HG03064 (cell line): ENCODE results near the gene MT1F.
"Not testable (repeated sequence)": the region's sequence is repeated elsewhere in the genome, so short reads cannot be mapped to it uniquely, and the experiment has no call there.

Experiments used
- ATAC-seq: cut with Tn5 transposase; IDR thresholded peaks from one replicate; pipeline ENCODE4 v1.9.1; 2021; ENCODE audit warnings: low read depth; ENCODE audit not compliant: unreplicated experiment

The MT1F gene

DNA sequence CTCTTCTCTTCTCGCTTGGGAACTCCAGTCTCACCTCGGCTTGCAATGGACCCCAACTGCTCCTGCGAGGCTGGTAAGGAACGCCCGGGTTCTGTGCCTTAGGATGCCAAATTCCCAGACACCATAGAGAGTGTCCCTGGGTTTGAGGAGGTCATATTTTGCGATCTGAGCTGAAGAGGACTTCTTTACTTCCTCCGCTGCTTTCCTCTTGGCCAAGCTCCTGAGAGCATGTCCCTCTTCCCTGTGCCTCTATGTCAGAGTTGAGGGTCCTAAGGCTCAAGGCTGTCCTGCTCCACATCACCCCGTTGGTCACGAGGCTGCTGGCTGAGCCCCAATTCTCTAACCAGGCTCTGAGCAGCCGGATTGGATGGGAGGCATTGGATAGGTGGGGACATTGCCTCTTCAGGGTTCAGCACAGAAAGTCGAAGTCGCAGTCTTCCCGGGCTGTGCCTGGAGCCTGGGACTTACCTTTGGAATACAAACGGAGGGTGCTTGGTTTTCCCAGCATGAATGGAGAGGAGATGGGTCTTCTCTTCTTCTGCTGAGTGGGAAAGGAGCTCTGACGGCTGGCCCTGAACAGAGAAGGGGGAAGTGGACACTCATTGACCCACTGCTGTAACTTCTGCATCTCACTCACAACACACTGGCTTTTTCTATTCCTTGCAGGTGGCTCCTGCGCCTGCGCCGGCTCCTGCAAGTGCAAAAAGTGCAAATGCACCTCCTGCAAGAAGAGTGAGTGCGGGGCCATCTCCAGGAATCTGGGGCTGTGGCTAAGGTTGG lies 12.3 kb downstream of the MT1F start:
- ATAC-seq, result no peak

DNA sequence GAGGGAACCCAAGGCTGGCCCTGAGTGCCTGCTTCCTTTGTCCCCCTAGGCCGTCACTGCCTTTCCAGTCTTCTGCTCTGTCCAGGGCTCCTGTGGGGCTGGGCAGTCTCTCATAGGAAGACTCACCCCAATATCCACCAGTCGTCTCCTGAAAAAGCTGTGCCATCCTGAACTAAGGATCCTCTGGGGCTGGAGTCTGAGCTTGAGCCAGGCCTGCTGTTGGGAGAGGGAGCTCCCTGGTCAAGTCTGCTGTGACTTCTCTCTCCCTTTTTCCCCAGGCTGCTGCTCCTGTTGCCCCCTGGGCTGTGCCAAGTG lies 12.8 kb downstream of the MT1F start:
- ATAC-seq, result no peak

DNA sequence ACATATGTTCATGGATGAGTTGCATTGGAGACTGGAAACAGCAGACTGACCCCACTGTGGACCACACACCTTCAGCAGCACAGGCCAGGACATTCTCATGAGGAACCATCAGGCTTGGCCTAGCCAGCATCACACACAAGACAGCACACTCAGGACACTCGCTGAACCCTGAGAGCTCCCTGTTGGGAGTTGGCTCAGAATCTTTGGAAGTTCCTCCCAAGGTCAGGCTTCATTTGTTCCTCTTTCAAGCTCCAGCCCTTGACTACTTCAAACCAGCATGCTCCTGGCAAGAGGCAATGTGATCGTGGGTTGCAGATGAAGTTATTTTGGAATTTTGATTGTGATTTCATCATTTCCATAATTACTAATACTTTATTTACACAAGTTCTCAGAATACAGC lies 13.9 kb downstream of the MT1F start:
- not testable (repeated sequence) for ATAC-seq

DNA sequence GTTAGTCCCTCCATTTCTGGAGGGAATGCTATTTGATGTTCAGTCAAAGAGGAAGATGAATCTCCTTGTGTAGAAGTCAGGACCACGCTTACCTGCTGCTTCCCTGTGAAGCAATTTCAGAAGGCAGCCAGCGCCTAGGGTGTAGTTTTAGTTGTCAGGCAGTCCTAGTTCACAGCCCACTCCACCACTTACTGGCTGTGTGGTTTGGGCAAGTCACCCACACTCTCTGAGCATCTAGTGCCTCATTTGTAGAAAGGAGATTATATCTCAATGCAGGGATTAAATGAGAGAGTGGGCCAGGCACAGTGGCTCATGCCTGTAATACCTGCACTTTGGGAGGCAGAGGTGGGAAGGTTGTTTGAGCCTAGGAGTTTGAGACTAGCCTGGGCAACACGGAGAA lies 14.4 kb downstream of the MT1F start:
- ATAC-seq, result not testable (repeated sequence)

DNA sequence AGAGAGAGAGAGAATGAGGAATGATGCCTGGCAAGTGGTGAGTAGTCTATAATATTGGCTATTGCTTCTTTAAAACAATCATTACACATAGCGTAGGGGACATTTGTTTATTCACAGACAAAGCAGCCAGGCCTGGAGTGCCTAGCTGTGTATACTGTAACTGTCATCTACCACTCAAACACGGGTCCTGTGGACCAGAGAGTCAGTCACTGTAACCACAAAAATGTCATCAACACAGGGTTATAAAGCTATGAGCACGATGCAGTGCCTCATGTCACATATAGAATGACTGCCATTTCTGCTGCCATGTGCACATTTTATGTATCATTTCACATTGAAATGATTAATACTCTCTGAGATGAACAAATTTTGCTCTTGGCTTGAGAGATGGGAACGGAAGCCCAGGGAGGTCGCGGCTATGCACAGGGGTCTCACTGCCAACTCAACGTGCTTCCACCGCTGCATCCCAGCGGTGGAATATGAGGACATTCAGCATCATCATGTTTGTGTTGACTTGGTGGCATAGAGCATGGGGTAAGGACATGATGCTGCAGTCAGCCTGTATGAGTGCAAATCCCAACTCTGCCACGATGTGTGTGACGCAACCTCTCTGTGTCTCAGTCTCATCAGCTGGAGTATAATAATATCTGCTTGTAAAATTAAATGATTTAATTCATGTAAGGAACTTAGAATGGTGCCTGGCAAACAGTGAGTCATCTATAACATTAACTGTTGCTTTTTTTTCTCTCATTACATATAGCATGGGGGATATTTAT lies 15.2 kb downstream of the MT1F start:
- ATAC-seq, result no peak

DNA sequence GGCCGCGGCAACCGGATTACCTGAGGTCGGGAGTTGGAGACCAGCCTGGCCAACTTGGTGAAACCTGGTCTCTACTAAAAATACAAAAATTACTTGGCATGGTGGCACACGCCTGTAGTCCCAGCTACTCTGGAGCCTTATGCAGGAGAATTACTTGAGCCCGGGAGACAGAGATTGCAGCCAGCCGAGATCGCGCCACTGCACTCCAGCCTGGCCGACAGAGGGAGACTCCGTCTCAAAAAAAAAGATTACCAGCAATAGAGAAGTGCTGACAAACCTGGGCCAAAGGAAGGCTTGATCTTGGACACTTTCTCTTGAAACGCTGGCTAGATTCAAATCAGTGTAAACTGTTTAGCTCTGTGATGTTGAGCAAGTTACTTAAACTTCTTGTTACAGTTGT lies 16.2 kb downstream of the MT1F start:
- no peak for ATAC-seq

DNA sequence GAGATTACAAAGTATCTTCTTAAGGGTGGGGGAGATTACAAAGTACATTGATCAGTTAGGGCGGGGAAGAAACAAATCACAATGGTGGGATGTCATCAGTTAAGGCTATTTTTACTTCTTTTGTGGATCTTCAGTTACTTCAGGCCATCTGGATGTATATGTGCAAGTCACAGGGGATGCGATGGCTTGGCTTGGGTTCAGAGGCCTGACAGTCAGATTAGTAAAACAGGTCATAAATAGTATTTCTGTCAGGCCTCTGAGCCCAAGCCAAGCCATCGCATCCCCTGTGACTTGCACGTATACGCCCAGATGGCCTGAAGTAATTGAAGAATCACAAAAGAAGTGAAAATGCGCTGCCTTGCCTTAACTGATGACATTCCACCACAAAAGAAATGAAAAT lies 16.8 kb downstream of the MT1F start:
- ATAC-seq, result not testable (repeated sequence)

DNA sequence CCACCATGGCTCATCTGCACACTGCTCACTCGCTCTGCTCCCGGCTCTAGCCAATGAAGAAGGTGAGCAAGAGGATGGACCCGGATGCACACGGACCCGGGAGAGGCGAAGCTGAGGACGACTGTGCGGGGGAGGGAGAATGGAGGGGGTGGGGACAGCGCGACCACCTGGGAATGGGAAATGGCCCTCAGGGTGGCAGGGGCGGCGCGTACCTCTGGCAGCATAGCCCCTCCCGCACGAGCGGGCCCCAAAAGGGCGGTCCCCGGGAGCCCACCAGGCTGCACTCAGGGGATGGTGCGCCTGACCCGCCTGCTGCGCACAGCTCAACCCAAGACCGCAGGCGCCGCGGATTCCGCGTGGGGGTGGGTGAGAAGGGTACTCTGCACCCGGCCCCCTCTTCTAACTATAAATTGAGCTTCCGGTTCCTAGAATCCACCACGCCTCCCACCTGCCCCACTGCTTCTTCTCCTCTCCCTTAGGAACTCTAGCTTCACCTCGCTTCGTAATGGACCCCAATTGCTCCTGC lies 18.0 kb downstream of the MT1F start:
- no peak for ATAC-seq

DNA sequence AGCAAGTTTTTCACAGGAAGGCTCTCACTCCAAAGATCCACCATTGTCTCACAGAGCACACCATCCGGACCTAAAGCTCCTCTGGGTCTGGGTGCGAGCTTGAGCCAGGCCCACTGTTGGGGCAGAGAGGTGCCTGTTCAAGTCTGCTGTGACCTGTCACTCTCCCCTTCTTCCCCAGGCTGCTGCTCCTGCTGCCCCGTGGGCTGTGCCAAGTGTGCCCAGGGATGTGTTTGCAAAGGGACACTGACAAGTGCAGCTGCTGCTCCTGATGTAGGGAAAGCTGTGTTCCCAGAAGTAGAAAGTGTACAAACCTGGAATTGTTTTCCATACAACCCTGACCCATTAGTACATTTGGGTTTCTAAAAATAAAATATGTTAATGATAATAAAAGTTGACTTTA lies 19.7 kb downstream of the MT1F start:
- ATAC-seq, result no peak

DNA sequence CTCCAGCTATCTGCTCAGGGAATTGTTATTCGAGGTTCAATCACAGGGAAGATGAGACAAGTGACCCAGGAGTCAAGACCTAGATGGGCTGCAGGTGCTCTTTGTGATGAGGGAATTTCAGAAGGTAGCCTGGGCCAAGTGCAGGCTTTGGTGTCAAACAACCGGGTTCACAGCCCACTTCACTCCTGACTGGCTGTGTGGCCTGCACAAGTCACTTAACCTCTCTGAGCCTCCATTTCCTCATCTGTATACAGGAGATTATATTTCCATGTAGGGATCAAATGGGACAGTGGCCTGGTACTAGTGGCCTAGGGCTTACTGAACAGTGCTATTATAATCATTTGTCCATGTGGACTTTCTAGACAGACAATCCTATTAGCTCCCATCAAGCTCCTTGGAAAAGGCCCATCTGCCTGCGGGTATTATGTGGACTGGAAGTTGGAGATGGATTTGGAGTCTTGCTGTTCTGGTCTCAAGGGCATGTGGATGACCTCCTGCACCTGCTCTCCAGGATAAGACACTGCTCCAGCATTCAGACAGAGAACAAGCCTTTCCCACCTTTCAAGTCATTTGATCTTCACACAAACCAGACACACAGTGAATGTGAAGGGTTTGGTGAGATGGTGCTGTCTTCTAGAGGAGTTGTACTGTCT lies 21.4 kb downstream of the MT1F start:
- ATAC-seq, result no peak

DNA sequence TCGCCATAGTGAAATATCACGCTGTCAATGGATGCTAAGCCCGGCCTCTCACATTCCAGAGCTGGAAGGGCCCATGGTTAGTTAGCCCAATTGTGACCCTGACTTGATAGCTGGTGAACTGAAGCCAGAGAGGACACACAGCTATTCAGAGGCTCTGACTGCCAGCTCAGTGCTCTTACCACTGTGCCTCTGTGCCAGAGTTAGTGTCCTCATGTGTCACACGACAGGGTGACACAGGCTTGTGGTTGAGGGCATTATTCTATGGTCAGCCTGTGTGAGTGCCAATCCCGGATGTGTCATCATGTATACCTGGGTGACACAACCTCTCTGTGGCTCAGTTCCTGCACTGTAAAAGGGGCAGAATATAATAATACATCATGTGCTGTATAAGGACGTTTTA lies 22.1 kb downstream of the MT1F start:
- ATAC-seq, result no peak

DNA sequence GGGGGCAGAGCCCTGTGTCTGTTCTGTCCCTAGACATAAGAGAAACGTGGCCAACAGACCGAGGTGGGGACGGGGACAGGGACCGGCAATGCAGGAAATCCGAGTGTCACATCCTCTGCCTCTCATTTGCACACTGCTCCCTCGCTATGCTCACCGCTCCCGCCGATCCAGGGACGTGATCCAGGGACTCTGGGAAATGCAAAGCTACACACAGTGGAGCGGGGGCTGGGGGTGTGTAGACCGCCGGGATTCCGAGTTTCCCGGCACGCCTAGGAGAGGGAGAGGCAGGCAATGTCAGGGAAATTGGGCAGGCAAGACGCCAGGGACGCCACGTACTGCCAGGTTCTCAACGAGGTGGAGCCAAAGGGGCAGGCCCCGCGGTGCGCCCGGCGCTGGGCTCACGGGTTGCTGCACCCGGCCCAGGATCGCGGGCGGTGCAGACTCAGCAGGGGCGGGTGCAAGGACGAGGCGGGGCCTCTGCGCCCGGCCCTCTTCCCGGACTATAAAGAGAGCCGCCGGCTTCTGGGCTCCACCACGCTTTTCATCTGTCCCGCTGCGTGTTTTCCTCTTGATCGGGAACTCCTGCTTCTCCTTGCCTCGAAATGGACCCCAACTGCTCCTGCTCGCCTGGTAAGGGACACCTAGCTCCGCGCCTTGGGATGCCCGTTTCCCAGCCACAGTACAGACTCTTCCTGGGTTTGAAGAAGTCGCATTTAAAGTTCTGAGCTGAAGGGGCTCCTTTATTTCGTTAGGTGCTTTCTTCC lies 24.4 kb downstream of the MT1F start, which contains the start of gene MT1X:
Gene MT1X (plus strand): TSS at position 532 of the 764 bp plus-strand sequence. CDS start 71 bp downstream, at position 603.
- peak; percentile 98 for ATAC-seq

DNA sequence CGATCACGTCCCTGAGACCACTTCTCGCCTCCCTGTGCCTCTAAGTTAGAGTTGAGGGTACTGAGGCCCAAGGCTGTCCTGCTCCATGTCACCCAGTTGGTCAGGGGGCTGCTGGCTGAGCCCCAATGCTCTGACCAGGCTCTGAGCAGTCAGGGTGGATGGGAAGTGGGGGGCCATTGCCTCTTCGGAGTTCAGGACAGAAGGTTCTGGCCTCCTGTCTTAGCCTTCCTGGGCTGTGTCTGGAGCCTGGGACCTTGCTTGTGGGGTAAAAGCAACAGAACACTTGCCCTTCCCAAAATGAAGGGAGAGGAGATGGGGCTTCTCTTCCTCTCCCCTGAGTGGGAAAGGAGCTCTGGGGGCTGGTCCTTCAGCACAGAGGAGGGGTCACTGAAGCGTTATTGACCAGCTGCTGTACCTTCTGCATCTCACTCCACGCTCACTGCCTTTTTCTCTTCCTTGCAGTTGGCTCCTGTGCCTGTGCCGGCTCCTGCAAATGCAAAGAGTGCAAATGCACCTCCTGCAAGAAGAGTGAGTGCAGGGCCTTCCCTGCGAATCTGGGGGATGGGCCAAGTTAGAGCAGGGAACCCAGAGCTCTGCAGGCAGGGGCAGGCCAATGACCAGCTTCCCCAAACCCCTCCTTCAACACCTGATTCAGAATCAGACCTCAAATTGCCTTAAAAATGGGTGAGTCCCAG lies 25.1 kb downstream of the MT1F start:
- no peak for ATAC-seq

DNA sequence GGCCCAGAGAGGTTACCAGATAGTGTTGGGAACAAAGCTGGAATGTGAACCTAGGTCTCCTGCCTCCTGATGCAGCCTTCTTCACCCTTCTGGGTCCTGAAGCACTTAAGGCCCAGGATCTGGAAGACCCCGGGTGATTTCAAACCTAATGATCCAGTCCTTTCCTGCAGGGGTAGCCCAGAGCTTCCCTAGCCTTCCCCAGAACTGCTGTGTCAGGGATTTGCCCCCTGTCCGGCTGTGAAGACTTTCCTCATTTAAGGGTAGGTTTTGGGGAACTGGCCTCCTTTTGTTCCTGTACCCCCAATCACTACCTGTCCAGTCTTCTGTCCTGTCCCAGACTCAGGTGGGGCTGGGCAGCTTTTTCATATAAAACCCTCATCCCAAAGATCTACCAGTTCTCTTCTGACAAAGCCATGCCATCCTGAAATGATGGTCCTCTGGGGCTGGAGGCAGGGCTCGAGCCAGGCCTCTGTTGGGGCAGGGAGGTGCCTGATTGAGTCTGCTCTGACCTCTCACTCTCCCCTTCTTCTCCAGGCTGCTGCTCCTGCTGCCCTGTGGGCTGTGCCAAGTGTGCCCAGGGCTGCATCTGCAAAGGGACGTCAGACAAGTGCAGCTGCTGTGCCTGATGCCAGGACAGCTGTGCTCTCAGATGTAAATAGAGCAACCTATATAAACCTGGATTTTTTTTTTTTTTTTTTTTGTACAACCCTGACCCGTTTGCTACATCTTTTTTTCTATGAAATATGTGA lies 25.8 kb downstream of the MT1F start:
- ATAC-seq, result no peak

DNA sequence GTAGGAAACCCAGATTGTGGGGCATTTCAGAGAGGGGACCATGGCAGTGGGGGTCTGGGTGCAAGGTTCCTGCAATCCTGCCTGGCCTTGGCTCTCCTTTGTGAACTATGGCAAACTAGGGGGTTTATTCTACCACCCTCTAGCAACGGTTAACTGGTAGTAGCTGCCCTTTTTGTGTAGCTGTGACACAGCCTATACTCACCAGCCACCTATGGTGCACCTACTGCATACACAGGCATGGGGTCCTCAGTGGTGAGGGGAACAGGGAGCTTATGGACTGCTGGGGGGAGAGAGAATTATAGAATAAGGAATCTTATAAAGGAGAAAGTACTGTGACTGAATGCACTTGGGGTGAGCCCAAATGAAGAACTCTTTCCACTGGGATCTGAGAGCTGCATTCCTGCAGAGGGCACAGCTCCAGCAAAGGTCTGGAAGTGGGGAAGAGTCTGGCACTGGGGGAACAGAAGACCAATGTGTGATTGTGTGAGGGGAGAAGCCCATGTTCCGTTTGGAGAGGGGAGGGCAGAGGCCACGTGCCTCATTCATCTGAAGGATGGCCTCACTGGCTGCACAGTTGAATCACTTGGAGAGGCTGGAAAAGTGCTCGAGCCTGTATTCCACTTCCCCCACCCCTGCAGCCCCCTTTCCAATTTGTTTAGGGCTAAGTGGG lies 26.6 kb downstream of the MT1F start:
- ATAC-seq, result no peak

DNA sequence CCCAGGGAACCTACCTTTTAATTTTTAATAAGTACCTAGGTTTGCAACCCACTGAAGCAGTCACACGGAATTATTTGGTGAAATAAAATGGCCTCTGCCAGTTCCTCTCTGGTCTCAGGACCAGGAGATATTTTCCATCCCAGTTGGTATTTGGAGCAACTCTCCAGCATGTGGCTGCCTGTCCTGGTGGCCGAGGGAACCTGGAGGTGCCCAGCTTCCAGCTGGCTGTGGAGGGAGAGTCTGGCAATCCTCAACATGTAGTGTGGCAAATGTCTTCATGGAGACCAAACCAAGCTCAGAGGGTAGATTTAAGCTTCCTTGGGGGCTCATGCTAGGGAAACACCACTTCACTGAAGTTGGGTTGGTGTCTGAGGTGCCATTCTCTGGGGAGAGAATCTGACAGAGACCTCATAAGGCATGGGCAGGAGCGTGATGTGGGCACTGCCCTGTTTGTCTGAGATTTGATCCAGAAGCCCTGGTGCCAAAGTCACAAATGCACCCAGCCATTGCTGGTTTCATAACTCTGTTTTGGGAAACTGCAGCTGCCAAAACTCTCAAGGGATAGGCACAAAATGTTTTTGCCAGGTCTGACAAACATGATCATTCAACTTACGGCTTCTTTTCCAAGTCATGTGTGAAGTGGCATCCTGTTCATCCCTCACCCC lies 27.3 kb downstream of the MT1F start:
- no peak for ATAC-seq

DNA sequence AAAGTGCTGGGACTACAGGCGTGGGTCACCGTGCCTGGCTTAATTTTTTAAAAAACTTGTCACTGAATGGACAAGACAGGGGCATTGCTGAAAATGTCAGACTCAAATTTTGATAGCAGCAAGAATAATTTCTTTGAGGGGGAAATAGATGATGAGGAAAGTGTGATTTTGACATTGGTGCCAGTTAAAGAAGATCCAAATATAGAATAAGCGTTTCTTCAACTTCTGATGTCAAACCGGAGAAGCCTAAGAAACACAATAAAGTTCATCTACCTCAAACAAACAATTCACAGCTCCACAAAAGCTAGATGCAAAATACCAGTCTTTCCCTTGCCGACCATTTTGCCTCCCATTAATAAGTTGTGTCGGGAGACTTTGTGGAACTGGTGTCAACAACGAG lies 29.0 kb downstream of the MT1F start:
- no peak for ATAC-seq

DNA sequence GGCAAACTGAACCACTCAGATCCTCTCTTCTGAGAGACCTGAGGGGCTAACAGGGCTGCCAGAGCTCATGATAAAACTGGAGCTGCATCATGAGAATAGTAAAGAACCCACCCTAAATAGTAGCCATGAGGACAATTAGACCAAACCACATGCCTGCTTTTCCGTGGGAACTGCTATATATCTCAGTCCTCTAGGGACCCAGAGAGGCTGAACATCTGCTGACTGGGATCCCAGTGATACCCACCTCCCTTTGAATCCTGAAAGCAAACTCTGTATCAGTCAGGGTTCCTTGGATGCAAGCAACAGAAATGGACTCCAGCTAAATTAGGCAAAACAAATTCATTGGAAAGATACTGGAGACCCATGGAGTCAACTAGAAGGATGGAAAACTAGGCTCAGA lies 31.0 kb downstream of the MT1F start:
- no peak for ATAC-seq
